Gastrocnemius medialis (tissue), 4 donors: ENCODE measurements around the gene NLGN4Y.

Experiments
- CTCF ChIP-seq, 5 experiments: fragments of 450-650 bp in 3 of 5; fragments of 200-600 bp in 2 of 5; sonication (generic) in 2 of 5; IDR thresholded peaks in 4 of 5; conservative IDR thresholded peaks in 1 of 5; 1 replicate in 4 of 5; 2 replicates in 1 of 5; pipeline ENCODE4 v1.5.1; 2016 to 2019; ENCODE audit warnings: antibody characterized with exemption in 5 of 5, mild to moderate bottlenecking in 3 of 5, moderate library complexity in 3 of 5
- POLR2A ChIP-seq, 2 donors: fragments of 450-650 bp; IDR thresholded peaks; one replicate each; pipeline ENCODE4 v1.6.1; 2017; ENCODE audit warnings: antibody characterized with exemption in 2 of 2, mild to moderate bottlenecking in 2 of 2, moderate library complexity in 2 of 2

- TF ChIP-seq CTCF (IDR thresholded peaks at IDR 0.05 in 4 of 5, conservative IDR thresholded peaks at IDR 0.05 in 1 of 5) = no peak
- no peak for TF ChIP-seq POLR2A (IDR thresholded peaks at IDR 0.05)
These were observed 238.6 kb downstream of the NLGN4Y start for GRCh38 chrY:14762903-14763302.
